GM18508 (cell line): ENCODE data around the gene KDM2B.
A peak's percentile ranks its signal among the peaks of the same experiment; 100 is the strongest.

Experiments used
- ATAC-seq: cut with Tn5 transposase; IDR thresholded peaks from one replicate; pipeline ENCODE4 v1.9.1; 2021; ENCODE audit warnings: moderate number of reproducible peaks; ENCODE audit not compliant: insufficient read depth, unreplicated experiment

The KDM2B gene

GRCh38 chr12:121568518-121568917, 12.3 kb downstream of the KDM2B start:
- ATAC-seq, result no peak

- ATAC-seq, result no peak
Observed at GRCh38 chr12:121565076-121565475, 15.7 kb downstream of the KDM2B start.

- no peak for ATAC-seq
Observed at GRCh38 chr12:121562488-121562887, 18.3 kb downstream of the KDM2B start.

- no peak for ATAC-seq
Observed at GRCh38 chr12:121561009-121561395, 19.8 kb downstream of the KDM2B start.

GRCh38 chr12:121560392-121561008, 20.3 kb downstream of the KDM2B start:
- ATAC-seq, result no peak

- no peak for ATAC-seq
Observed at GRCh38 chr12:121558956-121559355, 21.9 kb downstream of the KDM2B start.

GRCh38 chr12:121550974-121551634, 29.7 kb downstream of the KDM2B start:
- no peak for ATAC-seq

- ATAC-seq, result no peak
Observed at GRCh38 chr12:121549075-121549474, 31.7 kb downstream of the KDM2B start.

GRCh38 chr12:121545480-121545879, 35.3 kb downstream of the KDM2B start:
- ATAC-seq, result no peak

- no peak for ATAC-seq
Observed at GRCh38 chr12:121543786-121544185, 37.0 kb downstream of the KDM2B start.

GRCh38 chr12:121539908-121540307, 40.9 kb downstream of the KDM2B start:
- ATAC-seq, result no peak

GRCh38 chr12:121538699-121539061, 42.1 kb downstream of the KDM2B start:
- no peak for ATAC-seq

- no peak for ATAC-seq
Observed at GRCh38 chr12:121537814-121538698, 42.8 kb downstream of the KDM2B start.

GRCh38 chr12:121536899-121537813, 43.7 kb downstream of the KDM2B start:
- ATAC-seq, result peak; percentile 42

GRCh38 chr12:121536054-121536898, 44.5 kb downstream of the KDM2B start:
- peak; percentile 36 for ATAC-seq

GRCh38 chr12:121535150-121536053, 45.4 kb downstream of the KDM2B start:
- no peak for ATAC-seq

GRCh38 chr12:121534495-121535148, 46.2 kb downstream of the KDM2B start:
- ATAC-seq, result no peak
